OCI-LY7 (cell line): ENCODE measurements around the gene CCDC27.

ENCODE experiments used
- EZH2phosphoT487 ChIP-seq: fragments of 200-600 bp; sonication (generic); IDR thresholded peaks from 2 replicates; pipeline ENCODE4 v1.6.1; 2018; ENCODE audit warnings: low read depth, borderline replicate concordance, mild to moderate bottlenecking, mixed run types, antibody characterized with exemption, low read length, moderate library complexity, mixed read lengths
- TF ChIP-seq, protein P1 (sequence below): fragments of 200-600 bp; sonication (generic); conservative IDR thresholded peaks from 2 replicates; pipeline ENCODE4 v1.5.1; 2014; ENCODE audit warnings: mild to moderate bottlenecking, antibody characterized with exemption, low read length, moderate library complexity, mixed read lengths

DNA sequence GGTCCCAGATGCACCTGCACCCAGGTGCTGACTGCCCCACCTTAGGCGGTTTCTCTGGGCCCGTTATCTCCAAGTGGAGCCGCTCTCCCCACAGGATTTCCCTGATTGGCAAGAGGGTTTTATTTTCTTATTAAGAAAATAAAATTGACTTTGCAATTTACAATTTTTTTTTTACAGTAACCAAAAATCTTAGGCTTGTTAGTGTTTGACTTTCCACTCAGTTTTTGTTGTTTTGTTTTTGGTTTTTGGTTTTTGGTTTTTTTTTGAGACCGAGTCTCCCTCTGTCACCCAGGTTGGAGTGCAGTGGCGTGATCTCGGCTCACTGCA is 4.8 kb upstream of the CCDC27 start:
- TF ChIP-seq, protein P1, sequence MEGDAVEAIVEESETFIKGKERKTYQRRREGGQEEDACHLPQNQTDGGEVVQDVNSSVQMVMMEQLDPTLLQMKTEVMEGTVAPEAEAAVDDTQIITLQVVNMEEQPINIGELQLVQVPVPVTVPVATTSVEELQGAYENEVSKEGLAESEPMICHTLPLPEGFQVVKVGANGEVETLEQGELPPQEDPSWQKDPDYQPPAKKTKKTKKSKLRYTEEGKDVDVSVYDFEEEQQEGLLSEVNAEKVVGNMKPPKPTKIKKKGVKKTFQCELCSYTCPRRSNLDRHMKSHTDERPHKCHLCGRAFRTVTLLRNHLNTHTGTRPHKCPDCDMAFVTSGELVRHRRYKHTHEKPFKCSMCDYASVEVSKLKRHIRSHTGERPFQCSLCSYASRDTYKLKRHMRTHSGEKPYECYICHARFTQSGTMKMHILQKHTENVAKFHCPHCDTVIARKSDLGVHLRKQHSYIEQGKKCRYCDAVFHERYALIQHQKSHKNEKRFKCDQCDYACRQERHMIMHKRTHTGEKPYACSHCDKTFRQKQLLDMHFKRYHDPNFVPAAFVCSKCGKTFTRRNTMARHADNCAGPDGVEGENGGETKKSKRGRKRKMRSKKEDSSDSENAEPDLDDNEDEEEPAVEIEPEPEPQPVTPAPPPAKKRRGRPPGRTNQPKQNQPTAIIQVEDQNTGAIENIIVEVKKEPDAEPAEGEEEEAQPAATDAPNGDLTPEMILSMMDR: no peak
- no peak for TF ChIP-seq EZH2phosphoT487
